Liver (tissue), 3 donors: Measurements from ENCODE around the gene SMARCC2.

Experiments
- GABPA ChIP-seq, 2 donors: IDR thresholded peaks in 1 of 2; conservative IDR thresholded peaks in 1 of 2; 2 replicates each; pipeline ENCODE4 v1.6.1; 2016; ENCODE audit warnings: antibody characterized with exemption in 2 of 2, mild to moderate bottlenecking in 1 of 2, moderate library complexity in 1 of 2
- JUND ChIP-seq, 2 donors: IDR thresholded peaks; 2 replicates each; pipeline ENCODE4 v1.6.1; 2016; ENCODE audit warnings: antibody characterized with exemption in 2 of 2
- SP1 ChIP-seq: IDR thresholded peaks from 2 replicates; pipeline ENCODE4 v1.6.1; 2018; ENCODE audit warnings: antibody characterized with exemption, mild to moderate bottlenecking
- TAF1 ChIP-seq: conservative IDR thresholded peaks from 2 replicates; pipeline ENCODE4 v1.6.1; 2016; ENCODE audit warnings: antibody characterized with exemption, mild to moderate bottlenecking
- YY1 ChIP-seq: IDR thresholded peaks from 2 replicates; pipeline ENCODE4 v1.6.1; 2016; ENCODE audit warnings: antibody characterized with exemption, mild to moderate bottlenecking
- TF ChIP-seq, protein P1 (sequence below): fragments of 150-350 bp; IDR thresholded peaks from 2 replicates; pipeline ENCODE4 v1.5.1; 2017; ENCODE audit warnings: improper control_type of control experiment, low read depth, low read length; ENCODE audit not compliant: missing input control
- TF ChIP-seq, protein P2 (sequence below): IDR thresholded peaks from 2 replicates; pipeline ENCODE4 v1.6.1; 2016; ENCODE audit warnings: antibody characterized with exemption, mild to moderate bottlenecking
- TF ChIP-seq, protein P3 (sequence below): IDR thresholded peaks from 2 replicates; pipeline ENCODE4 v1.6.1; 2016; ENCODE audit warnings: antibody characterized with exemption
- TF ChIP-seq, protein P4 (sequence below): IDR thresholded peaks from 2 replicates; pipeline ENCODE4 v1.6.1; 2016; ENCODE audit warnings: antibody characterized with exemption
- TF ChIP-seq, protein P5 (sequence below): IDR thresholded peaks from 2 replicates; pipeline ENCODE4 v1.6.1; 2016; ENCODE audit warnings: antibody characterized with exemption
- donor health status: healthy.
- donor health status: healthy.

DNA sequence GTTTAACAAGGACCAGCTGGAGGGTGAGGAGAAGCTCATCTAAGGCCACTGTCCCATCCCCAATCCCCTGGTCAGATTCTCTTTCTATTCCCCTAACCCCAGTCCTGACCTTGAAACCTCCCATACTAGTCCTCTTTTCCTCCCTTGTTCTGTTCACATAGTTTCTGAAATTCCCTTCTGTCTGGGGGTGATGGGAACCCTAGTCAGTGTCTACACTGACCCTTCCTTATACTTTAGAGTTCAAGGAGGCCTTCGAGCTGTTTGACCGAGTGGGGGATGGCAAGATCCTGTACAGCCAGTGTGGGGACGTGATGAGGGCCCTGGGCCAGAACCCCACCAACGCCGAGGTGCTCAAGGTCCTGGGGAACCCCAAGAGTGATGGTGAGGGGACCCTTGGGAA is 34.5 kb downstream of the SMARCC2 start:
- TF ChIP-seq GABPA (IDR thresholded peaks at IDR 0.05 in 1 of 2, conservative IDR thresholded peaks at IDR 0.05 in 1 of 2): no peak
- TF ChIP-seq, protein P1, sequence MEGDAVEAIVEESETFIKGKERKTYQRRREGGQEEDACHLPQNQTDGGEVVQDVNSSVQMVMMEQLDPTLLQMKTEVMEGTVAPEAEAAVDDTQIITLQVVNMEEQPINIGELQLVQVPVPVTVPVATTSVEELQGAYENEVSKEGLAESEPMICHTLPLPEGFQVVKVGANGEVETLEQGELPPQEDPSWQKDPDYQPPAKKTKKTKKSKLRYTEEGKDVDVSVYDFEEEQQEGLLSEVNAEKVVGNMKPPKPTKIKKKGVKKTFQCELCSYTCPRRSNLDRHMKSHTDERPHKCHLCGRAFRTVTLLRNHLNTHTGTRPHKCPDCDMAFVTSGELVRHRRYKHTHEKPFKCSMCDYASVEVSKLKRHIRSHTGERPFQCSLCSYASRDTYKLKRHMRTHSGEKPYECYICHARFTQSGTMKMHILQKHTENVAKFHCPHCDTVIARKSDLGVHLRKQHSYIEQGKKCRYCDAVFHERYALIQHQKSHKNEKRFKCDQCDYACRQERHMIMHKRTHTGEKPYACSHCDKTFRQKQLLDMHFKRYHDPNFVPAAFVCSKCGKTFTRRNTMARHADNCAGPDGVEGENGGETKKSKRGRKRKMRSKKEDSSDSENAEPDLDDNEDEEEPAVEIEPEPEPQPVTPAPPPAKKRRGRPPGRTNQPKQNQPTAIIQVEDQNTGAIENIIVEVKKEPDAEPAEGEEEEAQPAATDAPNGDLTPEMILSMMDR: no peak
- TF ChIP-seq, protein P2, sequence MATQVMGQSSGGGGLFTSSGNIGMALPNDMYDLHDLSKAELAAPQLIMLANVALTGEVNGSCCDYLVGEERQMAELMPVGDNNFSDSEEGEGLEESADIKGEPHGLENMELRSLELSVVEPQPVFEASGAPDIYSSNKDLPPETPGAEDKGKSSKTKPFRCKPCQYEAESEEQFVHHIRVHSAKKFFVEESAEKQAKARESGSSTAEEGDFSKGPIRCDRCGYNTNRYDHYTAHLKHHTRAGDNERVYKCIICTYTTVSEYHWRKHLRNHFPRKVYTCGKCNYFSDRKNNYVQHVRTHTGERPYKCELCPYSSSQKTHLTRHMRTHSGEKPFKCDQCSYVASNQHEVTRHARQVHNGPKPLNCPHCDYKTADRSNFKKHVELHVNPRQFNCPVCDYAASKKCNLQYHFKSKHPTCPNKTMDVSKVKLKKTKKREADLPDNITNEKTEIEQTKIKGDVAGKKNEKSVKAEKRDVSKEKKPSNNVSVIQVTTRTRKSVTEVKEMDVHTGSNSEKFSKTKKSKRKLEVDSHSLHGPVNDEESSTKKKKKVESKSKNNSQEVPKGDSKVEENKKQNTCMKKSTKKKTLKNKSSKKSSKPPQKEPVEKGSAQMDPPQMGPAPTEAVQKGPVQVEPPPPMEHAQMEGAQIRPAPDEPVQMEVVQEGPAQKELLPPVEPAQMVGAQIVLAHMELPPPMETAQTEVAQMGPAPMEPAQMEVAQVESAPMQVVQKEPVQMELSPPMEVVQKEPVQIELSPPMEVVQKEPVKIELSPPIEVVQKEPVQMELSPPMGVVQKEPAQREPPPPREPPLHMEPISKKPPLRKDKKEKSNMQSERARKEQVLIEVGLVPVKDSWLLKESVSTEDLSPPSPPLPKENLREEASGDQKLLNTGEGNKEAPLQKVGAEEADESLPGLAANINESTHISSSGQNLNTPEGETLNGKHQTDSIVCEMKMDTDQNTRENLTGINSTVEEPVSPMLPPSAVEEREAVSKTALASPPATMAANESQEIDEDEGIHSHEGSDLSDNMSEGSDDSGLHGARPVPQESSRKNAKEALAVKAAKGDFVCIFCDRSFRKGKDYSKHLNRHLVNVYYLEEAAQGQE: no peak
- TF ChIP-seq, protein P3, sequence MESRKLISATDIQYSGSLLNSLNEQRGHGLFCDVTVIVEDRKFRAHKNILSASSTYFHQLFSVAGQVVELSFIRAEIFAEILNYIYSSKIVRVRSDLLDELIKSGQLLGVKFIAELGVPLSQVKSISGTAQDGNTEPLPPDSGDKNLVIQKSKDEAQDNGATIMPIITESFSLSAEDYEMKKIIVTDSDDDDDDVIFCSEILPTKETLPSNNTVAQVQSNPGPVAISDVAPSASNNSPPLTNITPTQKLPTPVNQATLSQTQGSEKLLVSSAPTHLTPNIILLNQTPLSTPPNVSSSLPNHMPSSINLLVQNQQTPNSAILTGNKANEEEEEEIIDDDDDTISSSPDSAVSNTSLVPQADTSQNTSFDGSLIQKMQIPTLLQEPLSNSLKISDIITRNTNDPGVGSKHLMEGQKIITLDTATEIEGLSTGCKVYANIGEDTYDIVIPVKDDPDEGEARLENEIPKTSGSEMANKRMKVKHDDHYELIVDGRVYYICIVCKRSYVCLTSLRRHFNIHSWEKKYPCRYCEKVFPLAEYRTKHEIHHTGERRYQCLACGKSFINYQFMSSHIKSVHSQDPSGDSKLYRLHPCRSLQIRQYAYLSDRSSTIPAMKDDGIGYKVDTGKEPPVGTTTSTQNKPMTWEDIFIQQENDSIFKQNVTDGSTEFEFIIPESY: no peak
- no peak for TF ChIP-seq TAF1
- no peak for TF ChIP-seq JUND (IDR thresholded peaks at IDR 0.05)
- TF ChIP-seq, protein P4, sequence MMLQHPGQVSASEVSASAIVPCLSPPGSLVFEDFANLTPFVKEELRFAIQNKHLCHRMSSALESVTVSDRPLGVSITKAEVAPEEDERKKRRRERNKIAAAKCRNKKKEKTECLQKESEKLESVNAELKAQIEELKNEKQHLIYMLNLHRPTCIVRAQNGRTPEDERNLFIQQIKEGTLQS: no peak
- no peak for TF ChIP-seq YY1
- TF ChIP-seq, protein P5, sequence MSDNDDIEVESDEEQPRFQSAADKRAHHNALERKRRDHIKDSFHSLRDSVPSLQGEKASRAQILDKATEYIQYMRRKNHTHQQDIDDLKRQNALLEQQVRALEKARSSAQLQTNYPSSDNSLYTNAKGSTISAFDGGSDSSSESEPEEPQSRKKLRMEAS: no peak
- no peak for TF ChIP-seq SP1
